ENCODE measurements around the gene SYT11.
"Not testable (repeated sequence)": the region's sequence is repeated elsewhere in the genome, so short reads cannot be mapped to it uniquely, and the experiment has no call there.

Gene SYT11

DNA sequence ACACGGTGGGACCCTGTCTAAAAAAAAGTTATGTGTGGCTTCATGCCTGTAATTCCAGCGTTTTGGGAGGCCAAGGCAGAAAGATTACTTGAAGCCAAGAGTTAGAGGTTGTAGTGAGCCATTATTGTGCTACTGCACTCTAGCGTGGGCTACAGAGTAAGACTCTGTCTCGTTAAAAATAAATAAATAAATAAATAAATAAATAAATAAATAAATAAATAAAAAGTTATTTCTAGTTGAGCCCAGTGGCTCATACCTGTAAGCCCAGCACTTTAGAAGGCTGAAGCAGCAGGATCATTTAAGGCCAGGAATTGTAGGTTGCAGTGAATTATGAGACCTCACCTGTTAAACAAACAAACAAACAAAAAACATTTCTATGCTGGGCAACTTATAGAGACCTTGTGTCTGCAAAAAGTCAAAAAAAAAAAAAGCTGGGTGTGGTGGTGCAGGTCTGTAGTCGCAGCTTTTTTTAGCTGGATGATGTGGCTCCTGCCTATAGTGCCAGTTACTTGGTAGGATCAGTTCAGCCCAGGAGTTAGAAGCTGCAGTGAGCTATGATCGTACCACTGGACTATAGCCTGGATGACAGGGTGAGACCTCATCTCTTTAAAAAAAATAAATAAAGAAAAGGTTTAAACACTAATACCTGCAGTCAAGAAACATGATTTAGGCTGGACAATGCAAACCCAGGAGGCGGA lies 27.9 kb upstream of the SYT11 start:
- H3K9me3 ChIP-seq: no peaks in the 10 kb centered on the region
- no peak overlapping the region for H3K4me3 ChIP-seq (ENCODE audit: low read depth, low read length)
- no peaks in the 10 kb centered on the region for H3K4me1 ChIP-seq
- no peaks in the 10 kb centered on the region for H3K27me3 ChIP-seq
- no peak for DNase-seq
- H3K36me3 ChIP-seq: peaks cover 3% of the 10 kb centered on the region
- TF ChIP-seq, protein P1, sequence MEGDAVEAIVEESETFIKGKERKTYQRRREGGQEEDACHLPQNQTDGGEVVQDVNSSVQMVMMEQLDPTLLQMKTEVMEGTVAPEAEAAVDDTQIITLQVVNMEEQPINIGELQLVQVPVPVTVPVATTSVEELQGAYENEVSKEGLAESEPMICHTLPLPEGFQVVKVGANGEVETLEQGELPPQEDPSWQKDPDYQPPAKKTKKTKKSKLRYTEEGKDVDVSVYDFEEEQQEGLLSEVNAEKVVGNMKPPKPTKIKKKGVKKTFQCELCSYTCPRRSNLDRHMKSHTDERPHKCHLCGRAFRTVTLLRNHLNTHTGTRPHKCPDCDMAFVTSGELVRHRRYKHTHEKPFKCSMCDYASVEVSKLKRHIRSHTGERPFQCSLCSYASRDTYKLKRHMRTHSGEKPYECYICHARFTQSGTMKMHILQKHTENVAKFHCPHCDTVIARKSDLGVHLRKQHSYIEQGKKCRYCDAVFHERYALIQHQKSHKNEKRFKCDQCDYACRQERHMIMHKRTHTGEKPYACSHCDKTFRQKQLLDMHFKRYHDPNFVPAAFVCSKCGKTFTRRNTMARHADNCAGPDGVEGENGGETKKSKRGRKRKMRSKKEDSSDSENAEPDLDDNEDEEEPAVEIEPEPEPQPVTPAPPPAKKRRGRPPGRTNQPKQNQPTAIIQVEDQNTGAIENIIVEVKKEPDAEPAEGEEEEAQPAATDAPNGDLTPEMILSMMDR (IDR thresholded peaks at IDR 0.05; ENCODE audit: low read depth, low read length): no peak

DNA sequence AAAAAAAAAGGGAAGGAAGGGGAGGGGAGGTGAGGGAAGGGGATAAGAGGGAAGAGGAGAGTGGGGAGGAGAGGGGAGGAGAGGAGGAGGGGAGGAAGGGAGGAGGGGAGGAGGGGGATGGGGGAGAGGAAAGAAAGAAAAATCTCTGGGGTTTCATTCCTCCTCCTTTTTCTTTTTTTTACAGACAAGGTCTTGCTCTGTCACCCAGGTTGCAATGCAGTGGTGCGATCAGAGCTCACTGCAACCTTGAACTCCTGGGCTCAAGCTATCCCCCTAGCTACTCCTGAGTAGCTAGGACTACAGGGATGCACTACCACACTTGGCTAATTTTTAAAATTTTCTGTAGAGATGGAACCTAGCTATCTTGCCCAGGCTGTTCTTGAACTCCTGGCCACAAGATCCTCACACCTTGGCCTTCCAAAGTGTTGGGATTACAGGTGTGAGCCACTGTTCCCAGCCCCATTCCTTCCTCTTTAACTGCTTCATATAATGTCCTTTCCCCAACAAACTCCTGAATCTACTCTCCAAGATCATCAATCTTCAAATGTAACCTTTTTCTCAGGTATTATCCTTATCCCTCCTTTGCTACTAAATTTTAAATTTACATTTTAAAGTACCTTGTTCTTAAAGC lies 25.6 kb upstream of the SYT11 start:
- Histone ChIP-seq H3K4me1 (no peaks in the 10 kb centered on the region), H3K4me3 (ENCODE audit: low read depth, low read length) (no peak overlapping the region), H3K9me3 (no peaks in the 10 kb centered on the region), H3K27me3 (no peaks in the 10 kb centered on the region), H3K36me3 (peaks cover 3% of the 10 kb centered on the region)
- no peak for DNase-seq
- TF ChIP-seq, protein P1 (IDR thresholded peaks at IDR 0.05; ENCODE audit: low read depth, low read length): no peak

DNA sequence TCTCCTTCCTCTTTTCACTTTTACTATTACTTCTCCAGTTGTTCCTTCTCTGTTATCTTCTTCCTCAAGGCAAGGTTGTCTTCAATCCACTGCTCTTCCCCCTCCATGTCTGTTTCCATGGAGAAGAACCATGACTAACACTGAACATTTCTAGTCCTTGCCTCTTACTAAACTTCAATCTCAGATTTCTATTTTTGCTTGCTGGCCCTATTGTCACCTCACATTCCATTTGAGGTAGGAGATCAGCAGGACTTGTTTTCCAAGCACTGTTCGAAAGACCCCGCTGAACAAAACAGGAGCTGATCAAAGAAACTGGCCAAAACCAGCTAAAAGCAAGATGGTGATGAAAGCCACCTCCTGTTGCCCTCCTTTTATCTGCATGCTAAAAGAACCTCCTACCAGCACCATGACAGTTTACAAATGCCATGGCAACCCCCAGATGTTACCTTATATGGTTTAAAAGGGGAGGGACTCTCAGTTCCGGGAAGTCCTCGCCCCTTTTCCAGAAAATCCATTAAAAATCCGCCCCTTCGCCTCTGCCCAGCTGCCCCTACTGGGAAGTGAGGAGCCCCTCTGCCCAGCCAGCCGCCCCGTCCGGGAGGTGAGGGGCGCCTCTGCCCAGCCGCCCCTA lies 25.0 kb upstream of the SYT11 start:
- no peaks in the 10 kb centered on the region for H3K4me1 ChIP-seq
- DNase-seq: no peak
- H3K4me3 ChIP-seq (ENCODE audit: low read depth, low read length): no peak overlapping the region
- TF ChIP-seq, protein P1 (IDR thresholded peaks at IDR 0.05; ENCODE audit: low read depth, low read length): no peak
- no peaks in the 10 kb centered on the region for H3K9me3 ChIP-seq
- no peaks in the 10 kb centered on the region for H3K27me3 ChIP-seq
- peaks cover 3% of the 10 kb centered on the region for H3K36me3 ChIP-seq

DNA sequence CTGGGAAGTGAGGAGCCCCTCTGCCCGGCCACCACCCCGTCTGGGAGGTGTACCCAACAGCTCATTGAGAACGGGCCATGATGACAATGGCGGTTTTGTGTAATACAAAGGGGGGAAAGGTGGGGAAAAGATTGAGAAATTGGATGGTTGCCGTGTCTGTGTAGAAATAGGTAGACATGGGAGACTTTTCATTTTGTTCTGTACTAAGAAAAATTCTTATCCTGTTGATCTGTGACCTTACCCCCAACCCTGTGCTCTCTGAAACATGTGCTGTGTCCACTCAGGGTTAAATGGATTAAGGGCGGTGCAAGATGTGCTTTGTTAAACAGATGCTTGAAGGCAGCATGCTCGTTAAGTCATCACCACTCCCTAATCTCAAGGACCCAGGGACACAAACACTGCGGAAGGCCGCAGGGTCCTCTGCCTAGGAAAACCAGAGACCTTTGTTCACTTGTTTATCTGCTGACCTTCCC lies 24.4 kb upstream of the SYT11 start:
- H3K4me3 ChIP-seq (ENCODE audit: low read depth, low read length); H3K9me3 ChIP-seq; H3K36me3 ChIP-seq; H3K27me3 ChIP-seq; DNase-seq; H3K4me1 ChIP-seq: not testable (repeated sequence)

DNA sequence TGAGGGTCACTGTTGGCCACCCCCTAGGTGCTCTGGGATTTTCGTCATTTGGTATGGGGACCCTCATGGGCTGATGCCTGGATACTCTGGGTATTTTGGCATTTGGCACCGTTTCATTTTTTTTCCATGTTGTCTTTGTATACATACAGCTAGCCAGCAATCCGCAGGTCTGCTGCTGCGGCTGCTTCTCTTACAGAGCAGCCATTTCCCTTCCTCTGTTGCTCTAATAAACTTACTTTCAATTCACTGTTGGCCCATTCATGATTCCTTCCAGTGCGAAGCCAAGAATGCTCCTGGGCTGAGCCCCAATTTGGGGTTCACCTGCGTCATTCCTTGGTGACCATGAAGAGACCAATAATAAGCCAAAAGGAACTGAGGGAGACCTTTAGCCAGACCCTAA lies 23.8 kb upstream of the SYT11 start:
- Histone ChIP-seq H3K4me1 (no peaks in the 10 kb centered on the region), H3K36me3 (peaks cover 7% of the 10 kb centered on the region), H3K27me3 (no peaks in the 10 kb centered on the region), H3K9me3 (no peaks in the 10 kb centered on the region), H3K4me3 (ENCODE audit: low read depth, low read length) (no peak overlapping the region)
- no peak for DNase-seq
- TF ChIP-seq, protein P1 (IDR thresholded peaks at IDR 0.05; ENCODE audit: low read depth, low read length): no peak

DNA sequence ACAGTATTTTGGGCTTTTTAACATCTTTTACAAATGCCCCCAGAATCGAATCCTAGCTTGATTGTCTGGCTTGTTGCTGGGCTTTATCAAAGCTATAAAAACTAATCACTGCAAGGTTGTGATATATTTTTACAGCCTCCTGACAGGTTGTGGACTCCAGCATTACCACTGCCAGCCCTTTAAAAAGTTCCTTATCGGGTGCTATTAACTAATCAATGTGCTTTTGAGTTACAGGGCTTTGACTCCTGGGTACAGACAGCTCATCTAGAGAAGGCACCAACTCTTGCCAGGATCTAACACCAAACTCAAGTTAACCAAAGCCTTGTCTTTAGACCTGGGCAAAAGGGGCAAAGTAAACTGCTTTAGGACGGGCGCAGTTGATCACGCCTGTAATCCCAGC lies 19.0 kb upstream of the SYT11 start:
- DNase-seq: no peak
- Histone ChIP-seq H3K4me3 (ENCODE audit: low read depth, low read length) (no peak overlapping the region), H3K9me3 (no peaks in the 10 kb centered on the region), H3K27me3 (no peaks in the 10 kb centered on the region), H3K36me3 (peaks cover 19% of the 10 kb centered on the region), H3K4me1 (no peaks in the 10 kb centered on the region)
- TF ChIP-seq, protein P1 (IDR thresholded peaks at IDR 0.05; ENCODE audit: low read depth, low read length): no peak
